MG63 (cell line): ENCODE measurements around the gene PRSS27. TPM values are rescaled to one million over a fixed set of nuclear protein-coding genes. Genes with fewer than 3 reads are reported as not detected.

ENCODE experiments used
- DNase-seq: peaks from one replicate; pipeline ENCODE4 v3.0.0-alpha.2; 2020
- H3K27me3 ChIP-seq: fragments of 250-450 bp; sonication (Bioruptor Pico); 2 replicates; pipeline ENCODE4 v1.5.1; 2020; ENCODE audit warnings: mild to moderate bottlenecking, moderate library complexity
- H3K36me3 ChIP-seq: fragments of 250-450 bp; sonication (Bioruptor Pico); 2 replicates; pipeline ENCODE4 v1.5.1; 2020; ENCODE audit warnings: mild to moderate bottlenecking, moderate library complexity
- H3K4me3 ChIP-seq: fragments of 250-450 bp; sonication (Bioruptor Pico); 2 replicates; pipeline ENCODE4 v1.5.1; 2020; ENCODE audit warnings: mild to moderate bottlenecking, moderate library complexity
- H3K9me3 ChIP-seq: fragments of 250-450 bp; sonication (Bioruptor Pico); 2 replicates; pipeline ENCODE4 v1.5.1; 2020; ENCODE audit warnings: mild to moderate bottlenecking, moderate library complexity
- total RNA-seq: library from RNA; depleted of rRNA; stranded (reverse); fragments of >200 nt; shearing (Covaris generic); gene quantifications from 2 replicates; pipeline ENCODE4 v1.2.3, GENCODE V29; 2014; ENCODE audit warnings: low replicate concordance

PRSS27 gene
- total RNA-seq, 1 experiment from 2014 or later: 1.7 TPM

- Histone ChIP-seq H3K27me3 (no peaks in the 10 kb centered on the region), H3K9me3 (no peaks in the 10 kb centered on the region), H3K36me3 (no peaks in the 10 kb centered on the region), H3K4me3 (no peak overlapping the region)
- no peak for DNase-seq
These were observed 3.1 kb downstream of the PRSS27 start for GRCh38 chr16:2716948-2717347.

GRCh38 chr16:2715966-2716885, 3.8 kb downstream of the PRSS27 start:
- DNase-seq: no peak
- Histone ChIP-seq H3K27me3 (no peaks in the 10 kb centered on the region), H3K36me3 (no peaks in the 10 kb centered on the region), H3K9me3 (no peaks in the 10 kb centered on the region), H3K4me3 (no peak overlapping the region)

- Histone ChIP-seq H3K4me3 (no peak overlapping the region), H3K27me3 (no peaks in the 10 kb centered on the region)
- DNase-seq: no peak
These were observed 4.5 kb downstream of the PRSS27 start for GRCh38 chr16:2715519-2715918.

GRCh38 chr16:2715064-2715463, 5.0 kb downstream of the PRSS27 start:
- no peak overlapping the region for H3K4me3 ChIP-seq
- no peaks in the 10 kb centered on the region; the same call in 1 of the 2 replicates for H3K36me3 ChIP-seq
- H3K9me3 ChIP-seq: no peaks in the 10 kb centered on the region
- DNase-seq: no peak
- H3K27me3 ChIP-seq: no peaks in the 10 kb centered on the region

More at GRCh38 chr16:2715519-2715918, 4.5 kb downstream of the PRSS27 start:
- H3K36me3 ChIP-seq: no peaks in the 10 kb centered on the region
- no peaks in the 10 kb centered on the region for H3K9me3 ChIP-seq

GRCh38 chr16:2713985-2714774, 5.8 kb downstream of the PRSS27 start:
- no peak overlapping the region for H3K4me3 ChIP-seq
- no peaks in the 10 kb centered on the region for H3K9me3 ChIP-seq
- no peak for DNase-seq
- no peaks in the 10 kb centered on the region for H3K27me3 ChIP-seq
- H3K36me3 ChIP-seq: peaks cover 3% of the 10 kb centered on the region

GRCh38 chr16:2713523-2713922, 6.5 kb downstream of the PRSS27 start:
- no peak overlapping the region for H3K4me3 ChIP-seq
- no peaks in the 10 kb centered on the region for H3K9me3 ChIP-seq
- DNase-seq: no peak
- H3K36me3 ChIP-seq: peaks cover 9% of the 10 kb centered on the region
- H3K27me3 ChIP-seq: no peaks in the 10 kb centered on the region

GRCh38 chr16:2712546-2712945, 7.5 kb downstream of the PRSS27 start:
- Histone ChIP-seq H3K27me3 (no peaks in the 10 kb centered on the region), H3K9me3 (no peaks in the 10 kb centered on the region), H3K36me3 (peaks cover 19% of the 10 kb centered on the region), H3K4me3 (no peak overlapping the region)
- no peak for DNase-seq

GRCh38 chr16:2712063-2712441, 8.0 kb downstream of the PRSS27 start:
- Histone ChIP-seq H3K27me3 (no peaks in the 10 kb centered on the region), H3K36me3 (peaks cover 24% of the 10 kb centered on the region), H3K9me3 (no peaks in the 10 kb centered on the region), H3K4me3 (no peak overlapping the region)
- no peak for DNase-seq

- Histone ChIP-seq H3K9me3 (no peaks in the 10 kb centered on the region), H3K4me3 (no peak overlapping the region), H3K36me3 (peaks cover 24% of the 10 kb centered on the region), H3K27me3 (no peaks in the 10 kb centered on the region)
- no peak for DNase-seq
These were observed 8.5 kb downstream of the PRSS27 start for GRCh38 chr16:2711370-2712062.

- H3K27me3 ChIP-seq: no peaks in the 10 kb centered on the region
- no peaks in the 10 kb centered on the region for H3K9me3 ChIP-seq
- DNase-seq: no peak
- H3K36me3 ChIP-seq: peaks cover 24% of the 10 kb centered on the region
- no peak overlapping the region for H3K4me3 ChIP-seq
These were observed 9.3 kb downstream of the PRSS27 start for GRCh38 chr16:2710711-2711231.

GRCh38 chr16:2710021-2710710, 9.9 kb downstream of the PRSS27 start:
- Histone ChIP-seq H3K27me3 (no peaks in the 10 kb centered on the region), H3K36me3 (peaks cover 27% of the 10 kb centered on the region), H3K4me3 (no peak overlapping the region), H3K9me3 (no peaks in the 10 kb centered on the region)
- no peak for DNase-seq

GRCh38 chr16:2709588-2709984, 10.4 kb downstream of the PRSS27 start:
- DNase-seq: no peak
- H3K4me3 ChIP-seq: no peak overlapping the region
- peaks cover 30% of the 10 kb centered on the region for H3K36me3 ChIP-seq
- no peaks in the 10 kb centered on the region for H3K9me3 ChIP-seq
- no peaks in the 10 kb centered on the region for H3K27me3 ChIP-seq

- Histone ChIP-seq H3K4me3 (no peak overlapping the region), H3K36me3 (peaks cover 30% of the 10 kb centered on the region), H3K27me3 (no peaks in the 10 kb centered on the region), H3K9me3 (no peaks in the 10 kb centered on the region)
- no peak for DNase-seq
These were observed 11.0 kb downstream of the PRSS27 start for GRCh38 chr16:2708955-2709587.

GRCh38 chr16:2708290-2708639, 11.8 kb downstream of the PRSS27 start:
- no peaks in the 10 kb centered on the region for H3K27me3 ChIP-seq
- no peak overlapping the region for H3K4me3 ChIP-seq
- no peak for DNase-seq
- H3K9me3 ChIP-seq: no peaks in the 10 kb centered on the region
- H3K36me3 ChIP-seq: peaks cover 33% of the 10 kb centered on the region

GRCh38 chr16:2707368-2708289, 12.4 kb downstream of the PRSS27 start:
- Histone ChIP-seq H3K9me3 (no peaks in the 10 kb centered on the region), H3K36me3 (peaks cover 36% of the 10 kb centered on the region), H3K4me3 (no peak overlapping the region), H3K27me3 (no peaks in the 10 kb centered on the region)
- no peak for DNase-seq
